Esophagus mucosa (tissue), 1 donor: ENCODE measurements around the gene FAM50A. TPM values are rescaled to one million over a fixed set of nuclear protein-coding genes. Genes with fewer than 3 reads are reported as not detected.
A peak's percentile ranks its signal among the peaks of the same experiment; 100 is the strongest.

ENCODE experiments used
- ATAC-seq: fragments of 200-7000 bp; cut with Tn5 transposase; one replicate; pipeline ENCODE4 v1.9.1; 2020
- total RNA-seq: library from RNA; stranded (reverse); gene quantifications from one replicate; pipeline ENCODE4 v1.2.4, GENCODE V29; 2023
- donor health status: DM: yes; HTN: yes; CAD: no.

FAM50A gene
- total RNA-seq, 1 donor from 2014 or later = 17.9 TPM

DNA sequence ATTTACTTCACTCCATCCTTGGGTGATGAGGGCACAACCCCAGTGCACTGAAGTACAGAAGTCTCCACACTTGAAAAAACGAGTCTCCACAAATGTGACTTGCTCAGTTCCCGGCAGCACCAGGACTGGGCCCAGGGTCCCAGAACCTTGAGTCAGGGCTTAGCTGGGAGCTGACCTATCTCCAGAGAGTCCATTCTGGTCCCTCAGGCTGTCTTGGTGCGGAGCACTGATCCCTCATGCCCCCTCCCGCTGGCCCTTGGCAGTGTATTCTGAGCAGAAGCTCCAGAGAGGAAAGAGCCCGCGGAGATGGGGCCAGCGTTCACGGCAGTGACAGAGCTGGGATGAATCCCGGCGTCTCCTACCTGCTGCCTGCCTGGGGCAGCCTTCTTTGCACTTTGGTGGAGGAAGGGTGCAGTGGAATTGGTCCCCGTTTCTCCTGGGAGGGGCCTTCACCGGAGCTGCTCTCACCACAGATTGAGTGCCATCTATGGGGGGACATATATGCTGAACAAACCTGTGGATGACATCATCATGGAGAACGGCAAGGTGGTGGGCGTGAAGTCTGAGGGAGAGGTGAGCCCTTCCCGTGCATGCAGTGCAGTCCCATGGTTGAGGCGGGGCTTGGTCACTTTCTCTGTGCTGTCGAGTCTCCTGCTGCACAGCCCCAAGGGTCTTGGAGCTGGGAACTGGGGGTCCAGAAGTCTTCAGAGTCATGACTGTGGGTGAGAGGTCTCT lies 3.2 kb upstream of the FAM50A start:
- ATAC-seq = no peak

- no peak for ATAC-seq
Measured at GRCh38 chrX:154441564-154441963, 2.4 kb upstream of the FAM50A start.

DNA sequence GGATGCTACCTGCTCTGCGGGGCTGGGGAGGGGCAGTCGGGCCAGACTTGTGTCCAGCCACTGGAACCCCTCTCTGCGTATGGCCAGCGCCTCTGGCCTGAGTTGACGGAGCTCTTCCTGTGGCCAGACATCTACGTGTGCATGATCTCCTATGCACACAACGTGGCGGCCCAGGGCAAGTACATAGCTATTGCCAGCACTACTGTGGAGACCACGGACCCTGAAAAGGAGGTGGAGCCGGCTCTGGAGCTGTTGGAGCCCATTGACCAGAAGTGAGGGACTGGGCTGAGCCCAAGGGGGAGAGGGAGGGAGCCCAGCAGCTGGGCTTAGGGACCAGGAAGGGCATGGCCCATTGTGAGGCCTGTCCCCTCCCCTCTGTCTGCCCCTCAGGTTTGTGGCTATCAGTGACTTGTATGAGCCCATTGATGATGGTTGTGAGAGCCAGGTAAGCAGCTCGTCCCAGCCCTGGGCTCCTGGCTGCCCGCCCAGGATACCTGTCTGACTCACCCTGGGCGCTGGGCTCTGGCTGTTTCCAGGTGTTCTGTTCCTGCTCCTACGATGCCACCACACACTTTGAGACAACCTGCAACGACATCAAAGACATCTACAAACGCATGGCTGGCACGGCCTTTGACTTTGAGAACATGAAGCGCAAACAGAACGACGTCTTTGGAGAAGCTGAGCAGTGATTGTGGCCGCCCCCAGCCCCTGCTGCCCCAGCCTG lies 1.8 kb upstream of the FAM50A start:
- ATAC-seq = peak; percentile 64

DNA sequence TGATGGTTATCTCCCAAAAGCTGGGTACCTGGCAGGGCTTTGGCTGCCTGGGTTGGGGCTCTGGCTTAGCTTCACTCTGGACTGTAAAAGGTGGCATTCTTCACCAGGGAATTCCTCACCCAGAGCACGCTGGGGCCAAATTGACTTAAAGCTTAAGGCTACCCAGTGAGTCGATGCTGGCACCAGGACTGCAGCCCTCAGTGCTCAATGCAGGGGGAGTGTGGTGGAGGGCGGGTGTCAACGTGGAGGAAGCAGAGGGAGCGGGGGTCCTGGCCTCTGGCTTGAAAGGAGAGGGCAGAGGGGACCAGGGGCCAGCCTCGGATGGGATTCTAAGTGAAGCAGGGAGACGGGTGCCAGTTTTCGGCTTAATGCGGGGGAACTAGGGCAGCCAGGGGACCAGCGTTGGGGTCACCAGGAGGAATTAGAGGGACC lies 446 bp upstream of the FAM50A start:
- no peak for ATAC-seq

GRCh38 chrX:154444755-154445246 lies 860 bp downstream of the FAM50A start:
- no peak for ATAC-seq

GRCh38 chrX:154445776-154446175 lies 1.8 kb downstream of the FAM50A start:
- ATAC-seq = no peak

GRCh38 chrX:154446430-154446829 lies 2.5 kb downstream of the FAM50A start:
- ATAC-seq = no peak

GRCh38 chrX:154448484-154448883 lies 4.5 kb downstream of the FAM50A start:
- no peak for ATAC-seq

DNA sequence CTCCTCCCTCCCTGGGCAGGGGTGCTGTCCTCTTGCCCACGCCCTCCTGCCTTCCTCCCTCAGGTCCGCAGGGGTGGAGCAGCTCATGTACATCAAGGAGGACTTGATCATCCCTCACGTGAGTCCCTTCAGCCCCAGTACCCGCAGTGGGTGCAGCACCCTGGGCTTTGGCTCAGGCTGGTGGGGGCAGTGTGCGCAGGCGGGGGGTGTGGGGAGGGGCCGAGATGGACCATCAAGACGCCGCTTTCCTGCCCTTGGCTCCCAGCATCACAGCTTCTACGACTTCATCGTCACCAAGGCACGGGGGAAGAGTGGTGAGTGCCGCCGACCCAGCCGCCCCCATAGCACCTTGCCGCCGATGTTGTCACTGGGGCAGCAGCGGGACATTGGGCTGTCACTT lies 5.7 kb downstream of the FAM50A start:
- no peak for ATAC-seq

DNA sequence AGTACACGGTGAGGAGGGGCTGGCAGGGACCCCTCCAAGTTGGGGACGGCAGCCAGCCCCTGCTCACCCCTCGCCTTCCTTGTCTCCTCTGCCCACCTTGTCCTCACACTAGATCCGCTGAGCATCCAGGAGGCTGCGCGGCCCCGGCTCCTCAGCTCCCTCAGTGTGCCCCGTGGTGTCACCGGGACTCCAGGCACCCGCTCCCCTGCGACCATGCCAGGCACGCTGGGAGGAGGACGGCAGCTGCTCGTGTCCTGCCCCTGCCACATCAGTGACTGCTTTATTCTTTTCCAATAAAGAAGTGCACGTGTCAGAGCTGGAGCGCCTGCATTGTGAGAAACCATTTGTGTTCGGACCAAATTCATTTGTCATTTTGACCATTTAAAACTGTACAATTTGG lies 6.4 kb downstream of the FAM50A start:
- ATAC-seq = no peak

DNA sequence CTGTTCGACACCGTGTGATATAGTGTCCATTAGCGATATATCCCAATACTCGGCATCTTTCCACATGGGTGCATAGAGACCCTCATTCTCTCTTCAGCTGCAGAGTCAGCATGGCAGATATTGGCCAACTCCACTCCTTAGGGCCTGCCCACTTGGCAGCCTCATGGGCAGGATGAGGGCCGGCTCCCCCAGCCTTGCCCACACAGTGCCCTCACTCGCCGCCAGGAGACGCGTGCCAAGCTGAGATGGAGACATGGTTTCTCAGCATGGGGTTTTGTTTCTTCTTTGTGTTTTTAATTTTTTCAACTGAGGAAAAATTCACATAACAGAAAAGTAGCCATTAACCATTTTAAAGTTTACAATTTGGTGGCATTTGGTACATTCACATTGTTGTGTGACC lies 8.9 kb downstream of the FAM50A start:
- no peak for ATAC-seq

GRCh38 chrX:154457491-154458115 lies 13.7 kb downstream of the FAM50A start:
- ATAC-seq = peak; percentile 44

GRCh38 chrX:154458116-154458953 lies 14.4 kb downstream of the FAM50A start, which contains the start of gene PLXNA3:
Gene PLXNA3 (plus strand): TSS chrX:154458281. CDS start chrX:154460184, 1,903 bp downstream.
- peak; percentile 70 for ATAC-seq

- ATAC-seq = peak; percentile 61
Measured at GRCh38 chrX:154458954-154459778, 15.2 kb downstream of the FAM50A start.

DNA sequence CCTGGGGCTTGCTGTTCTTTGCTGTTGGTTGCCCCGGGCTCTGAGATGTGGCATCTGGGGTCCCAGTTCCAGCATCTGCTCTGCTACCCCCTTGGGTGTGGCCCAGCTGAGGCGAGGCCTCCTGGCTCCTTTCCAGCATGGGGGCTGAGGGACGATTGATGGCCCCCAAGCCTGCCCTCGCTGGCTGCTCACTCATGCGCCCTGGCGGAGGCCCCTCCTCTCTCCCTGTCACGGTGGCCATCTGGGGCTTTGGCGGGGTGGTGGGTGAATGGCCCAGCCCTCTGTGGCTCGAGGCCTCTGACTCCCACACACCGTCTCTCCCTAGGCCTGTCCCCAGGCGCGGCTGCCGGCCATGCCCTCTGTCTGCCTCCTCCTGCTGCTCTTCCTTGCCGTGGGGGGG lies 15.9 kb downstream of the FAM50A start:
- no peak for ATAC-seq

DNA sequence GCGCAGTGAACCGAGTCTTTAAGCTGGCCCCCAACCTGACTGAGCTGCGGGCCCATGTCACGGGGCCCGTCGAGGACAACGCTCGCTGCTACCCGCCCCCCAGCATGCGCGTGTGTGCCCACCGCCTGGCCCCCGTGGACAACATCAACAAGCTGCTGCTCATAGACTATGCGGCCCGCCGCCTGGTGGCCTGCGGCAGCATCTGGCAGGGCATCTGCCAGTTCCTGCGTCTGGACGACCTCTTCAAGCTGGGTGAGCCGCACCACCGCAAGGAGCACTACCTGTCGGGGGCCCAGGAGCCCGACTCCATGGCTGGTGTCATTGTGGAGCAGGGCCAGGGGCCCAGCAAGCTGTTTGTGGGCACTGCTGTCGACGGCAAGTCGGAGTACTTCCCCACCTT lies 16.4 kb downstream of the FAM50A start:
- ATAC-seq = no peak

DNA sequence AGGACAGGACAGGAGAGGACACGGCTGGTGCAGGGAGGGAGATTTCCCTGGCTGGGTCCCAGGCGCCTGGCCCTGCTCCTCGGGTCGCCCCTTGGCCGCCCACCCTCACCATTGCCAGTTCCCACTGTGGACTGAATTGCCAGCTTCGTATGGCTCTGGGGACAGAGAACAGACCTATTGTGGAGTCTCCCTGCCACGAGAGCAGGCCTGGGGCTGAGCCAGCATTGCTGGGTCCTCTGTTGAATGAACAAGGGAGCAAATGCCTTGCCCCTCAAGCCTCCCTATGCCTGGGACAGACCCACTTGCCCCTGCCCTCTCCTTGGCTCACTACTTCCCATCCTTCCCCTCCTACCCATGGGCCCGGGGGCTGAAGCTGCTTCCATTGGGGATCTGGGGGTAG lies 18.5 kb downstream of the FAM50A start:
- no peak for ATAC-seq

- no peak for ATAC-seq
Measured at GRCh38 chrX:154463611-154464220, 19.8 kb downstream of the FAM50A start.

GRCh38 chrX:154464806-154465365 lies 20.9 kb downstream of the FAM50A start:
- no peak for ATAC-seq

DNA sequence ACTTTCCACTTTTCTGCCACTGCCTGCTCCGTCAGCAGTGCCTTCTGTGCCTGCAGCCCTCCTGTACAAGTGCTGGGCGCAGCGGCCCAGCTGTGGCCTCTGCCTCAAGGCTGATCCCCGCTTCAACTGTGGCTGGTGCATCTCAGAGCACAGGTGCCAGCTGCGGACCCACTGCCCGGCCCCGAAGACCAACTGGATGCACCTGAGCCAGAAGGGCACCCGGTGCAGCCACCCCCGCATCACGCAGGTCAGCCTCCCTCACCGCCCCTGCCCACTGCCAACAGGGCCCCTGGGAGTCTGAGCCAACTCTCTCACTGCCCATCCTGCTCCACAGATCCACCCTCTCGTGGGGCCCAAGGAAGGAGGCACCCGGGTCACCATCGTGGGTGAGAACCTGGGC lies 21.7 kb downstream of the FAM50A start:
- no peak for ATAC-seq

- no peak for ATAC-seq
Measured at GRCh38 chrX:154466036-154466435, 22.1 kb downstream of the FAM50A start.
